OCI-M2 (cell line): ENCODE results near the gene SPOCD1.
A peak's percentile ranks its signal among the peaks of the same experiment; 100 is the strongest.

Experiments
- DNase-seq: peaks from one replicate; lab custom pipeline; 2025; ENCODE audit not compliant: unreplicated experiment; lab: John Stamatoyannopoulos, UW

Gene SPOCD1

GRCh38 chr1:31757989-31758388 lies 57.8 kb downstream of the SPOCD1 start:
- DNase-seq, result no peak

- no peak for DNase-seq
These were observed 58.6 kb downstream of the SPOCD1 start for GRCh38 chr1:31757204-31757679.

GRCh38 chr1:31756578-31756977 lies 59.2 kb downstream of the SPOCD1 start:
- DNase-seq, result no peak

GRCh38 chr1:31755850-31756492 lies 59.9 kb downstream of the SPOCD1 start:
- no peak for DNase-seq

- no peak for DNase-seq
These were observed 60.6 kb downstream of the SPOCD1 start for GRCh38 chr1:31755197-31755611.

- DNase-seq, result no peak
These were observed 61.4 kb downstream of the SPOCD1 start for GRCh38 chr1:31754397-31754796.

- no peak for DNase-seq
These were observed 62.0 kb downstream of the SPOCD1 start for GRCh38 chr1:31753707-31754349.

GRCh38 chr1:31752952-31753475 lies 62.8 kb downstream of the SPOCD1 start:
- DNase-seq, result no peak

GRCh38 chr1:31752258-31752657 lies 63.6 kb downstream of the SPOCD1 start:
- no peak for DNase-seq

- no peak for DNase-seq
These were observed 64.0 kb downstream of the SPOCD1 start for GRCh38 chr1:31751822-31752241.

GRCh38 chr1:31750858-31751510 lies 64.8 kb downstream of the SPOCD1 start:
- DNase-seq, result no peak

- no peak for DNase-seq
These were observed 65.8 kb downstream of the SPOCD1 start for GRCh38 chr1:31749785-31750735.

GRCh38 chr1:31748365-31748764 lies 67.5 kb downstream of the SPOCD1 start:
- DNase-seq, result no peak

GRCh38 chr1:31747304-31747703 lies 68.5 kb downstream of the SPOCD1 start:
- DNase-seq, result no peak

- no peak for DNase-seq
These were observed 69.1 kb downstream of the SPOCD1 start for GRCh38 chr1:31746687-31747086.

- DNase-seq, result no peak
These were observed 69.7 kb downstream of the SPOCD1 start for GRCh38 chr1:31745946-31746670.

GRCh38 chr1:31745096-31745945 lies 70.5 kb downstream of the SPOCD1 start:
- DNase-seq, result peak; percentile 18

GRCh38 chr1:31744165-31744888 lies 71.5 kb downstream of the SPOCD1 start:
- DNase-seq, result no peak
